SK-N-SH (cell line): ENCODE data around the gene PLA2G6. TPM values are rescaled to one million over a fixed set of nuclear protein-coding genes. Genes with fewer than 3 reads are reported as not detected.

Experiments
- CTCF ChIA-PET: fragments of 300-600, 350-600 bp; formaldehyde crosslinking; extraction: SDS; loops from one replicate; lab custom pipeline; 2021; lab: Yijun Ruan, JAX
- POLR2A ChIA-PET: fragments of 350-600 bp; sonication (Branson Sonifier 250); formaldehyde crosslinking; extraction: SDS; loops from one replicate; lab custom pipeline; 2020; ENCODE audit warnings: antibody characterized with exemption, inconsistent platforms; lab: Yijun Ruan, JAX
- DNase-seq: peaks from one replicate; pipeline ENCODE4 v3.0.0; 2012
- H2AFZ ChIP-seq: fragments of 200-600 bp; sonication (generic); 2 replicates; pipeline ENCODE4 v1.8.1; 2016; ENCODE audit warnings: antibody characterized with exemption, mild to moderate bottlenecking, low read depth
- H3F3A ChIP-seq: fragments of 200-600 bp; sonication (generic); replicated peaks from 2 replicates; pipeline ENCODE3; 2016; ENCODE audit warnings: antibody characterized with exemption, mild to moderate bottlenecking; ENCODE audit not compliant: insufficient read depth
- H3K27ac ChIP-seq, 2 experiments: fragments of 200-500 bp in 1 of 2; fragments of 200-600 bp in 1 of 2; sonication (Bioruptor generic) in 1 of 2; sonication (generic), shearing (Covaris generic) in 1 of 2; 2 replicates each; pipeline versions ENCODE4 v1.5.1 to v1.6.1; 2014 to 2016; ENCODE audit warnings: low read depth in 2 of 2, inconsistent platforms in 1 of 2, low read length in 1 of 2, mild to moderate bottlenecking in 1 of 2, mixed read lengths in 1 of 2
- H3K27me3 ChIP-seq: fragments of 200-600 bp; sonication (generic), shearing (Covaris generic); 2 replicates; pipeline ENCODE4 v1.6.1; 2016; ENCODE audit warnings: mixed run types; ENCODE audit not compliant: insufficient read depth
- H3K36me3 ChIP-seq, 2 experiments: fragments of 200-500 bp in 1 of 2; fragments of 200-600 bp in 1 of 2; sonication (Bioruptor generic) in 1 of 2; sonication (generic) in 1 of 2; replicated peaks in 1 of 2; 2 replicates each; pipeline versions ENCODE3 to v1.5.1; 2014 to 2016; ENCODE audit warnings: low read length in 1 of 2, mild to moderate bottlenecking in 1 of 2; ENCODE audit not compliant: insufficient read depth in 2 of 2, control insufficient read depth in 1 of 2
- H3K4me1 ChIP-seq, 2 experiments: fragments of 200-500 bp in 1 of 2; fragments of 200-600 bp in 1 of 2; sonication (Bioruptor generic) in 1 of 2; sonication (generic), shearing (Covaris generic) in 1 of 2; 2 replicates each; pipeline versions ENCODE4 v1.5.1 to v1.6.1; 2014 to 2016; ENCODE audit warnings: low read depth in 1 of 2, low read length in 1 of 2, mixed run types in 1 of 2; ENCODE audit not compliant: insufficient read depth in 2 of 2, control insufficient read depth in 1 of 2
- H3K4me2 ChIP-seq: fragments of 200-600 bp; sonication (generic), shearing (Covaris generic); 2 replicates; pipeline ENCODE4 v1.6.1; 2017; ENCODE audit warnings: mixed run types
- H3K4me3 ChIP-seq, 2 experiments: fragments of 200-500 bp in 1 of 2; fragments of 200-600 bp in 1 of 2; sonication (Bioruptor generic) in 1 of 2; sonication (generic), shearing (Covaris generic) in 1 of 2; 2 replicates each; pipeline versions ENCODE4 v1.5.1 to v1.8.1; 2014 to 2016; ENCODE audit warnings: low read depth in 2 of 2, inconsistent platforms in 1 of 2, low read length in 1 of 2, mild to moderate bottlenecking in 1 of 2, mixed read lengths in 1 of 2, moderate library complexity in 1 of 2
- H3K79me2 ChIP-seq: fragments of 200-600 bp; sonication (generic); 2 replicates; pipeline ENCODE4 v1.8.1; 2017; ENCODE audit warnings: mild to moderate bottlenecking; ENCODE audit not compliant: insufficient read depth
- H3K9ac ChIP-seq: fragments of 200-600 bp; sonication (generic); 2 replicates; pipeline ENCODE4 v1.6.1; 2017; ENCODE audit warnings: mixed run types
- H3K9me2 ChIP-seq: fragments of 200-600 bp; sonication (generic); 2 replicates; pipeline ENCODE4 v1.6.1; 2017; ENCODE audit warnings: mixed run types
- H3K9me3 ChIP-seq: fragments of 200-600 bp; sonication (generic); 2 replicates; pipeline ENCODE4 v1.6.1; 2017; ENCODE audit warnings: mixed run types, mild to moderate bottlenecking, moderate library complexity
- H4K20me1 ChIP-seq: fragments of 200-600 bp; sonication (generic); 2 replicates; pipeline ENCODE4 v1.6.1; 2017; ENCODE audit warnings: mild to moderate bottlenecking, mixed run types; ENCODE audit not compliant: insufficient read depth
- CHD2 ChIP-seq: fragments of 150-350 bp; IDR thresholded peaks from 2 replicates; pipeline ENCODE4 v1.6.1; 2018; ENCODE audit warnings: low read length; ENCODE audit not compliant: partially characterized antibody
- CTCF ChIP-seq: fragments of 200-600 bp; sonication (generic); IDR thresholded peaks from 2 replicates; pipeline ENCODE4 v1.6.1; 2017; ENCODE audit warnings: antibody characterized with exemption, mild to moderate bottlenecking, moderate library complexity
- EP300 ChIP-seq, 2 experiments: IDR thresholded peaks; 2 replicates each; pipeline versions ENCODE4 v1.4.0 to v1.6.1; 2012; ENCODE audit warnings: borderline replicate concordance in 1 of 2, low read depth in 1 of 2, low read length in 1 of 2
- FOSL2 ChIP-seq: IDR thresholded peaks from 2 replicates; pipeline ENCODE4 v1.4.0; 2012; ENCODE audit warnings: low read depth, mild to moderate bottlenecking, moderate library complexity, borderline replicate concordance
- JUND ChIP-seq: IDR thresholded peaks from 2 replicates; pipeline ENCODE4 v1.4.0; 2012
- MAX ChIP-seq: IDR thresholded peaks from 2 replicates; pipeline ENCODE4 v1.4.0; 2012; ENCODE audit warnings: low read depth
- MXI1 ChIP-seq: IDR thresholded peaks from 2 replicates; pipeline ENCODE4 v1.6.1; 2012; ENCODE audit warnings: mild to moderate bottlenecking, low read depth, low read length, improper control_type of control experiment
- POLR2AphosphoS5 ChIP-seq: IDR thresholded peaks from 2 replicates; pipeline ENCODE4 v1.6.1; 2012; ENCODE audit warnings: low read depth, low read length
- TAF1 ChIP-seq: IDR thresholded peaks from 2 replicates; pipeline ENCODE4 v1.6.1; 2012; ENCODE audit warnings: low read depth, mild to moderate bottlenecking, low read length, moderate library complexity, borderline replicate concordance
- TEAD4 ChIP-seq: IDR thresholded peaks from 2 replicates; pipeline ENCODE4 v1.4.0; 2012; ENCODE audit warnings: mild to moderate bottlenecking, borderline replicate concordance; ENCODE audit not compliant: insufficient read depth
- ZBTB33 ChIP-seq: IDR thresholded peaks from 2 replicates; pipeline ENCODE4 v1.4.0; 2012; ENCODE audit warnings: low read depth, borderline replicate concordance
- WGBS: methylation state at CpG from one replicate; pipeline ENCODE4 v1.1.6; 2017; ENCODE audit warnings: low lambda C conversion rate; 5-methylcytosine and 5-hydroxymethylcytosine counted together
- polyA plus RNA-seq, 3 experiments: library from polyadenylated mRNA; depleted of rRNA; stranded (reverse); fragments of >200 nt; gene quantifications; 2 replicates each; pipeline ENCODE4 v1.2.3, GENCODE V29; 2012
- TF ChIP-seq, protein P1 (sequence below): IDR thresholded peaks from 2 replicates; pipeline ENCODE4 v1.4.0; 2012; ENCODE audit warnings: low read depth, borderline replicate concordance

PLA2G6 gene
- polyA plus RNA-seq, 1 of the 3 experiments (the other 2 are of a cell fraction), result 10.5 TPM

- no CpG with 5 or more reads among the region's 74 CpGs for WGBS
- Histone ChIP-seq H3F3A (no peaks in the 10 kb centered on the region), H3K27me3 (no peaks in the 10 kb centered on the region), H3K79me2 (peaks cover 39% of the 10 kb centered on the region), H3K9me2 (no peaks in the 10 kb centered on the region), H3K9ac (peak overlapping the region; percentile 92), H3K9me3 (no peaks in the 10 kb centered on the region), H2AFZ (no peak overlapping the region), H3K4me2 (peak overlapping the region; percentile 84), H3K4me1 (peaks cover 0 to 11% of the 10 kb centered on the region in 2 experiments; a peak in 1 of 4 replicates), H3K4me3 (peak overlapping the region; percentile 60 to 63), H3K27ac (peak overlapping the region; percentile 61 to 85; a peak in 3 of 4 replicates), H3K36me3 (no peaks in the 10 kb centered on the region), H4K20me1 (peaks cover 21% of the 10 kb centered on the region)
- peak; percentile 76 for DNase-seq
- CTCF ChIA-PET, result interaction anchor here (1.7 kb wide), 1 partner anchor 89 kb away, joined by 6 read pairs; no protein-coding TSS in a partner anchor
- POLR2A ChIA-PET, result no interaction called here
- TF ChIP-seq CTCF (peak; percentile 12; the same call in 1 of the 2 replicates), MAX (peak; percentile 23; the same call in 1 of the 2 replicates), TAF1 (no peak), POLR2AphosphoS5 (no peak), MXI1 (peak; percentile 57; the same call in 1 of the 2 replicates)
- TF ChIP-seq, protein P1, sequence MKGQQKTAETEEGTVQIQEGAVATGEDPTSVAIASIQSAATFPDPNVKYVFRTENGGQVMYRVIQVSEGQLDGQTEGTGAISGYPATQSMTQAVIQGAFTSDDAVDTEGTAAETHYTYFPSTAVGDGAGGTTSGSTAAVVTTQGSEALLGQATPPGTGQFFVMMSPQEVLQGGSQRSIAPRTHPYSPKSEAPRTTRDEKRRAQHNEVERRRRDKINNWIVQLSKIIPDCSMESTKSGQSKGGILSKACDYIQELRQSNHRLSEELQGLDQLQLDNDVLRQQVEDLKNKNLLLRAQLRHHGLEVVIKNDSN, result peak; percentile 77
Measured at GRCh38 chr22:38202437-38203089, 20.9 kb upstream of the PLA2G6 start.

DNA sequence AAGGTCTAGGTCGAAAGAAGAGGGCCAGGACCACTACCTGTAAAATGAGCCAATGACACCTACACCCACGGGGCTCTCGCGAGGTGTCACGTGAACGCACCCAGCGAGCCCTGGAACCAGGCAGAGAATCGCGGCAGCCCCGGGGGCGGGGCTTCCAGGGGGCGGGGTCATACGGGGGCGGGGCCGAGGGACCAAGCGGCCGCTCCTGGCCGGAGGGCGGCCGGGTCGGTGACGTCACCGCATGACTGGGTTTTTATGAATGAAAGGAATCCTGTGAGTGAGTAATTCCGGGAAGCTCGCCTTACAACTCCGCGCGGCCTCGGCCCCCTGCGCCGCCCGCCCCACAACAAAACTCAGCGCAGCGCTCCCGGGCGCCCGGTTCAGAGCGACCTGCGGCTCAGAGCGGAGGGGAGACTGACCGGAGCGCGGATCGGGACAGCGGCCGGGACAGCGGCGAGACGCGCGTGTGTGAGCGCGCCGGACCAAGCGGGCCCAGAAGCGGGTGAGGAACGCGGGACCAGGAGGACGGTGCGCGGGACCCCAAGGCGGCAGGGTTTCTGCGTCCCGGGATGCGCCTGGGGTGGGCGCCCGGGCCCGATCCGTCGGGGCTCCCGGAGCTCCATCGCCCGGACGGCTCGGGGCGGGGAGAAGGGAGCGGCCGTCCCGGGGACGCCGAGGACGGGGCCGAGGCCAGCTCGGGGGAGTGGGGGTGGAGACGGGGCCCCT, 20.2 kb upstream of the PLA2G6 start, which contains the start of gene MAFF:
Gene MAFF, plus strand, starts transcription at position 284 of the 726 bp plus-strand sequence. CDS start 11,860 bp downstream, outside the sequence.
- Histone ChIP-seq H3K9ac (peak within 1 kb of the TSS; percentile 92), H3K4me1 (peaks cover 0 to 11% of the 10 kb centered on the region in 2 experiments; a peak in 1 of 4 replicates), H3K27me3 (no peaks in the 10 kb centered on the region), H3K79me2 (peaks cover 39% of the 10 kb centered on the region), H4K20me1 (peaks cover 21% of the 10 kb centered on the region), H3K36me3 (no peaks in the 10 kb centered on the region), H3K4me3 (peak within 1 kb of the TSS; percentile 60 to 63), H3K27ac (peak within 1 kb of the TSS; percentile 61 to 85), H3K9me3 (no peaks in the 10 kb centered on the region), H2AFZ (peak within 1 kb of the TSS; percentile 82), H3K4me2 (peak within 1 kb of the TSS; percentile 84), H3F3A (no peaks in the 10 kb centered on the region), H3K9me2 (no peaks in the 10 kb centered on the region)
- ChIA-PET POLR2A (no interaction called here), CTCF (interaction anchor here (0.6 to 1.7 kb wide), 3 partner anchors 51 to 150 kb away, joined by 3 to 6 read pairs (median 3); no protein-coding TSS in a partner anchor)
- 0% methylated on average over 1 of the region's 85 CpGs for WGBS
- DNase-seq, result peak; percentile 91
- TF ChIP-seq TAF1 (peak; percentile 40; the same call in 1 of the 2 replicates), MXI1 (no peak; the same call in 1 of the 2 replicates), EP300 (IDR thresholded peaks at IDR 0.05; ENCODE audit: borderline replicate concordance in 1 of 2, low read depth in 1 of 2, low read length in 1 of 2) (no peak), JUND (peak; percentile 32; the same call in 1 of the 2 replicates), CHD2 (peak; percentile 97), FOSL2 (peak; percentile 54; the same call in 1 of the 2 replicates), MAX (no peak), POLR2AphosphoS5 (peak; percentile 33; the same call in 1 of the 2 replicates), TEAD4 (peak; percentile 71; the same call in 1 of the 2 replicates), ZBTB33 (peak; percentile 85; the same call in 1 of the 2 replicates)
- TF ChIP-seq, protein P1, result peak; percentile 72; the same call in 1 of the 2 replicates
